HG02970 (cell line): ENCODE data around the gene AMN.
"Not testable (repeated sequence)": the region's sequence is repeated elsewhere in the genome, so short reads cannot be mapped to it uniquely, and the experiment has no call there.

Source experiments
- ATAC-seq: cut with Tn5 transposase; IDR thresholded peaks from one replicate; pipeline ENCODE4 v1.9.1; 2021; ENCODE audit warnings: mild to moderate bottlenecking, moderate library complexity, moderate number of reproducible peaks; ENCODE audit not compliant: unreplicated experiment, low FRiP score

Gene AMN

DNA sequence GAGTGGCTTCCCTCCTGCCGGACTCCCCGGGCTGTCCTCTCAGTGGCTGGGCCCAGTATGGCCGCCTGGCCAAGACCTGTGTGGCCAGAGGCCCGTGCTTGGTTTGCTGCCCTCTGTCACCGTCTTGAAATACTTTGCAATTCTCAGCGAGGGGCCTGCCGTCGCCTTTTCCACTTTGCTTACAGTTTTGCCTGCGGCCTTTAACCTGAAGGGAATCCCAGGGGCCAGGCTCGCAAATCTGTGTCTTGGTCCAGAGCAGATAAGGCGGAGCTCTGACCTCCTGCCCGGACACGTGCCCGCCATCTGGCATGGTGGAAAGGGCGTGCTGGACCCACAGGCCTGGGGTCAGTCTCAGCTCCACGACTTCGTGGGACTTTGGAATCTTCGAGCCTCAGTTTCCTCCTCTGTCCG lies 10.9 kb upstream of the AMN start:
- no peak for ATAC-seq

DNA sequence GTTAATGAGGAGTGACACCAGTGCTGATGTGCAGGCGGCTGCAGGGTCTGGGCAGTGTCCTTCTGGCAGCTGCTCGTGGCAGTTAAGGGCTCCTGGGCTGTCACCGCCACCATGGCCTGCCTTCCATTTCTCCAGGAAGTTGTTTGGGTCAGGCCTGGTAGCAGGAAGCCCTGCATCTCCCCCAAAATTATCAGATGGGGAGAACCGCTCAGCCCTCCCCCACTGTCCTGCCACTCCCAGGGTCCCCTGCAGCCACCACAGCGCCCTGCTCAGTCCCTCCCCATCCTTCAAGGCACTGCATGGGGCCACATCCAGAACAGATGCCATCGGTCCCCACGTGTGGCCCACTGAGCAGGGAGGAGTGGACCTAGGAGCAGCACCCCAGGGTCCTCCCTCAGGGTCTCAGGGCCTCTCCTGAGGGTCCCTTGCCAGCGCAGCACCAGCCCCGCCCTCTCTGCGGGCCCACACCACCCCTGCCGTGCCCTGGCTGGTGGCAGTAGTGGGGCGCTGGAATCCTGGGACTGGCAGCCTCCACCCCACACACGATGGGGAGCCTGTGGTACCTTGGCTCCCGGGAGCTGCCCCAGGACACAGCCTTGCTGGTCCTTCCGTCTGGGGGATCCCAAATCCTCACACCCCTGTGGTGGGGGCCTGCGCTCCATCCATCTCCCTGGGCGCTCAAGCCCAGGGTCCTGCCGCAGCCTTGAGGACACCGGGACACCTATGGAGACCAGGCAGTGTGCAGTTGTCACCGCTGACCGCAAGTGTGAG lies 10.3 kb upstream of the AMN start:
- ATAC-seq: no peak

DNA sequence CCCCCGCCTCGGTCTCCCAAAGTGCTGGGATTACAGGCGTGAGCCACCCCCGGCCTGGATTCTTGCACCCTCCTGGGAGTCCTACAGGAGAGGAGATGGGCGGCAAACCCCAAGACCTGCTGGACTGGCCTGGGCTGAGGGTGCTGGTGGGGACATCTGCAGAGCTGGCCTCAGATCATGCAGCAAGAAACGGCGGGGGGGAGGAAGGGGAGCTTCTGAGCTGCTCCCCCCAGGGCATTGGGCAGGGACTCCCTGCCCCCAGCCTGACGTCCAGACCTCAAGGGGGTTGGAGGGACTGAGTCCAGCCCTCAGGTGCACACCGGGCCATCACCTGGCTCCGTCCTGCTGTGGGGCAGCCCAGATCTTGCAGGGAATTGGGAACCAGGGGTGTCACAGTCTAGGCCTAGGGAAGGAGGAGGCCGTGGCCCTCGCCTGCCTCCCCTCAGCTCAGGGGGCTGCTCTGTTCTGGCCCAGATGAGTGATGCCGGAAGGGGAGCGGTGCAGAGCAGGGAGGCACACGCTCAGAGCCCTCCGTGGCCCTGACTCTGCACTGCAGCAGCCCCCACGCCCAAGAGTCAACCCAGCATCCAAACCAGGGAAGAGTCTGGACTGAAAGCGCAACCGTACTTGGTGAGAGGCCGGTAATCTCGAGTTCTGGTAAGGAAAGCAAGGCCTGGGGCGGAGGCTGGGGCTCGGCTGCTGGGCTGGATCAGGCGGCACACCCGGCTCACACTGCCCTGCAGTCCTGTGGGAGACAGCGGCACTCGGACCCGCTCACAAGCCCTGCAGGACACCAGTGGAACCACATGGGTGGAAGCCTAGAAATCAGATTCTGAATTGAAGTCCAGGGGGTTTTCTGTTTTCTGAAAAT lies 8.9 kb upstream of the AMN start:
- no peak for ATAC-seq

DNA sequence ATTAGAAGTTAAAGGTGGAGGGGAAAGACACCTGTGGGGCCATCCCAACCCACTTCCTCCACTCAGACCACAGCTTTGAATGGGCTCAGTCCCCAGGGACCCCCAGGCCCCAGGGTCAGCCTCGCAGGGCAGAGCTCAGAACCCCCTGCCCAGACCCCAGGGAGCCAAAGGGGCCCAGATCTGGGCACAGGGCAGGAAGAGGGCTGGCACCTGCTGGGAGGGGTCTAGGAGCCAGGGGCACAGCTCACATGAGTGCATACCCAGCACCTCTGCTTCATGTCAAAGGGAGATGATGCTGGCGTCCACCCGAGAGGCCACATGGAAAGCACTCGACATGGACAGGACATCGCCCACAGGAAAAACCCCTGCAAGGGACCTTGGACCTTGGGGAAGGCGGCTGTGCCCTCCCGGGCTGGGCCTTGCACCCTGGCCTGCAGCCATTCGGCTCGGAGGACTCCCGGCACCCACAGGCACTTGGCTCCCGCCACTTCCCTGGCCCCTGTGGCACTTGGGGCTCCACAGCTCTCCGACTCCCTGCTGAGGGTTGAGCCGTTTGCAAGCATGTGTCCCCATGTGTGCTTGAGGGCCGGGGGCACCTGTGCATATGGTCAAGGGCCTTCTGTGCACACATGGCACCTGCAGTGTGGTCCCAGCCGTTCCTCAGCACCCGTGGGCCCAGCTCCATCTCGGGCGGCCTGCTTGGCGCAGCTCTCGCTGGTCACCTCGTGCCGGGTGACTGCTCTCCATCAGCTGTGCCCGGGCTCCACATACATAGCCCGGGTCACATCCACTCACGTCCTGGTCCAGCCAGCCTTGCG lies 7.8 kb upstream of the AMN start:
- ATAC-seq: no peak

DNA sequence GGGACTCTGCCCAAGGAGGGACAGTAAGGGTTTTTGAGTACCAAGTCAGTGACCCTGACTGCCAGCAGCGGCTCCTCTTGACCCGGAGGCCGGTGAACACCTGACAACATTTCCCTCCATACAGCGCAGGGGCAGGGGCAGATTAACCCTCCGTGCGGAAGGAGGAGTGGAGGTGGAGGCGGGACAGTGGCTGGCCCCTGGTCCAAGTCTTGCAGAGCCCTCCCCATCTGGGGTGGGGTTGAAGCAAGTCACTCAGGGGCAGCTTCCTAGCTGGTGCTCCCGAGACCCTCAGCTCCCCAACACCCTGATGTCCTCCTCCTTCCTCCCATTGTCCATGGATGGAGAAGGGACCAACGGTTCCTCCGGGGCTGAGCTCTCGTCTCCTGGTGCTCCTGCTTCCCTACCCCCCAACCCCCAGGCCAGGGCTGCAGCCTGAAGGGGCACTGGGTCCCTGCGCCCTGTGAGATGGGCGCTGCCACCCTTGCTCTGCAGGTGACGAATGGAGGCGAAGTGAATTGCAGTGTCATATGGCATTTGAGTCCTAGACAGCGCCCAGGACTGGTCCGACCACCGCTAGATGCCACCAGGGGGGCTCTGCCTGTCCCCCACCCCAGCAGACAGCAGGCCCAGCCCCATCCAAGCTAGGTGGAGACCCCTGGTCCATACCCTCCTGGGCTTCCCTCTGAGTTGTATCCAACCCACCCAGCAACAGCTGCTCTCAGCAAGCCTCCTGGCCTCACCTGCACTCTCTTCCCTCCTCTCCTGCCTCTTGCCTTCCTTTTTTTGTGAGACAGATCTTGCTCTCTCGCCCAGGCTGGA lies 7.0 kb upstream of the AMN start:
- no peak for ATAC-seq

DNA sequence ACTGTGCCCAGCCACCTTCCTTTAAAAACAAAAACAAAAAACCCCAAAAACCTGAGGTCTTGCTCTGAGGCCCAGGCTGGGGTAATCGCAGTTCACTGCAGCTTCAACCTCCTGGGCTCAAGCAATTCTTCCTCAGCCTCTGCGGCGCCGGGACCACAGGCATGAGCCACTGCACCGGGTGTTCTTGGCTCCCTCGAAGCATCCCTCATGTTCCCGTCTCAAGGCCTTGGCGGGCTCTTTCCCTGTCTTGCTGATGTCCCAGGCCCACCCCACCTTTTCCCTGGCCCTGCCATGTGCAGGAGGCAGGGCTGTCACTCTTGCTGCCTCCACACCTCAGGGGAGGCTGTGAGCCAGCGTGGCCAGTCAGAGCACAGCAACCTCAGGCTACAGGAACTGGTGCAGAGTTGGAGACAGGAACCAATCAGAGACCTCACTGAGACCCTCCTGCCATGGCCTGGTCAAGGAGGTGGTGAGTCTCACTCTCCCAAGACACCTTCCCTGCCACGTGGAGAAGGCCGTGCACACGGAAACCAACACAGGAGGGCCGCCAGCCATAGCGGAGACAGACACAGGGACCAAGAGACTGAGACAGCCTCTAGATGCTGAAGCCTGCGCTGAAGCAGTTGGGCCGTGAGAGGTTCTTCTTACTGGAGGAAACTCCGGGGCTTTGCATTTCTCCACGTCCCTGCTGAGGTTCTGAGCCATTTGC lies 6.0 kb upstream of the AMN start:
- no peak for ATAC-seq

DNA sequence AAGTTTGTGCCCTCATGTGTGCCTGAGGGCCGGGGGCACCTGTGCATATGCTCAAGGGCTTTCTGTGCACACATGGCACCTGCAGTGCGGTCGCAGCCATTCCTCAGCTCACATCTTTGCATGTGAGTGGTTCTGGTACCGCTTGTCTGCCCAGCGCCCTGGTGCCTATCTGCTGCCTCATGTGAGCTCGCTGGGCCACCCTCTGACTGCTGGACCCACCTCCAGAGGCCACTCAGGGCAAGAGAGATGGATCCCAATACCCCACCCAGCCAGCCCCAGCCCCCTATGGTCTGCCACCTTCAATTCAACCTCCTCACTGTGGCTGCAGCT lies 5.4 kb upstream of the AMN start:
- no peak for ATAC-seq

DNA sequence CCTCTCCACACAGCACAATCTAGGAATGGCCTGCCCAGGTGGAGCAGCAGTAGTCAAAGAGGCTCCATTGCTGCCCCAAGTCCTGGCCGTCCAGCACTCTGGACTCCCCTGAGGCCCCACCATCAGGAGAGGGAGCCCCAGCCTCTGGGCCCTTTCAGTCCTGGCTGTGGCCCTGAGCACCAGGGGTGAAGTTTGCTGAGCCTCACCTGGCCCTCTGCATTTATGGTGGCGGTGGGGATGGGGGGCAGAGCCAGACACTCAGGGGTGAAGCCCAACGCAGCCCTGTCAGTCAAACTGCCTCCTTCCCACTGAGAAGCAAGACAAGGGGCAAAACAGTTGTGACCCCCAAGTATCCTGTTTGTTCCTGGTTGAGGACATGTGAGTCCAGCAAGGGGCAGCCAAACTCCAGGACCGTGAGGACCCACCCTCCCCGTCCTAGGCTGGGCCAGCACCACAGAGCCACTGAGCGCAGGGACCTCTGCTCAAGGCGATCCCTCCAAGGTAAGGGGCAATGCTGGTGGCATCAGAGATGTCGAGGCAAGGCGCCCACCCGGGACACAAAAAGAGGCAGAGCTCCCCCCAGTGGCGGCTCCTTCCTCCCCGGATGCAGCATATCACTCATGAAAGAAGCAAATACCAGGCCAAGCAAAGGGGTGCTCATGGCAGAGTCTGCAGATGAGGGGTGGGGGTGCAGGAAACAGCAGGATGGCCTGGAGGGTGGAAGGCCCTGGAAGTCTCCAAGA lies 4.8 kb upstream of the AMN start:
- no peak for ATAC-seq

DNA sequence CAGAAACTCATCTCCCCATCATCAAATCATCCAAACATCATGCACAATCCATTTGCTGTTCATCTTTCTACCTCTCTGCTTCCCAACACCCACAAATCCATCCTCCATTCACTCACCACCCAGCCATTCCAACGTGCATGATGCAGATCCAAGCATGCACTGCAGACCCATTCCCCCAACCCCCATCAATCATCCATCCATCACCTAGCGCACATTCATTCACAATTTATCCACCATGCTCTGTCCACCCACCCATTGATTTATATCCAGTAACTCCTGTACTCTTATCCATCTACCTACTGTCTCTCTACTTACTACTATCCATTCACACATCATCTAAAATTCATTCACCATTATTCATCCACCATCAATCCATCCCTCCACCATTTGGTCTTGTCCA lies 4.0 kb upstream of the AMN start:
- no peak for ATAC-seq

DNA sequence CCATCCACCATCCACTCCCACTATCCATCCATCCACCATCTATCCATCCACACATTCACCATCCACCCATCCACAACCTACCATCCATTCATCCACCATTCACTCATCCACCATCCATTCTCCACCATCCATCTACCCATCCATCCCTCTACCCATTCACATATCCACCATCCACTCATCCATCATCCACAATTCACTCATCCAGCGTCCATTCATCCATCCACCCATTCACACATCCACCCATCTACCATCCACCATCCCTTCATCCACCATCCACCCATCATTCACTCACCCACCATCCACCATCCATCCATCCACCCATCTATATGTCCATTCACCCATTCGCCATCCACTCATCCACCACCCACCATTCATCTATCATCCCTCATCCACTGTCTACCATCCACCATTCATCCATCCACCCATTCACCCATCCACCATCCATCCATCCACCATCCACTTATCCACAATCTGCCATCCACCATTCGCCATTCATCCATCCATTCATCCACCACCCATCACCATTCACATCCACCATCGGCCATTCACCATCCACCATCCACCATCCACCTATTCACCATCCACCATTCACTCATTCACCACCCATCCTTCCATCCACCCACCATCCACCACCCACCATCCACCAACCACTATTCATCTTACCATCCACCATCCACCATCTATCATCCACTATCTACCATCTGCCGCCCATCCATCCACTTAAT lies 2.0 kb upstream of the AMN start:
- no peak for ATAC-seq

DNA sequence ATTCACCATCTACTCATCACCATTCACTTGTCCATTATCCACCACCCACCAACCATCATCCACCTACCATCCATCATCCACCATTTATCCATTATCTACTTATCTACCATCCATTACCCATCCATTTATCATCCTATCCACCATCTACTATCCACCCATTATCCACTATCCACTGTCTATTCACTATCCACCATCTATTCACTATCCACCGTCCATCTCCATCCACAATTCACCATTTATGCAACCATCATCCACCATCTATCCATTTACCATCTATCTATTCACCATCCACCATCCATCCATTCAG lies 1.5 kb upstream of the AMN start:
- no peak for ATAC-seq

DNA sequence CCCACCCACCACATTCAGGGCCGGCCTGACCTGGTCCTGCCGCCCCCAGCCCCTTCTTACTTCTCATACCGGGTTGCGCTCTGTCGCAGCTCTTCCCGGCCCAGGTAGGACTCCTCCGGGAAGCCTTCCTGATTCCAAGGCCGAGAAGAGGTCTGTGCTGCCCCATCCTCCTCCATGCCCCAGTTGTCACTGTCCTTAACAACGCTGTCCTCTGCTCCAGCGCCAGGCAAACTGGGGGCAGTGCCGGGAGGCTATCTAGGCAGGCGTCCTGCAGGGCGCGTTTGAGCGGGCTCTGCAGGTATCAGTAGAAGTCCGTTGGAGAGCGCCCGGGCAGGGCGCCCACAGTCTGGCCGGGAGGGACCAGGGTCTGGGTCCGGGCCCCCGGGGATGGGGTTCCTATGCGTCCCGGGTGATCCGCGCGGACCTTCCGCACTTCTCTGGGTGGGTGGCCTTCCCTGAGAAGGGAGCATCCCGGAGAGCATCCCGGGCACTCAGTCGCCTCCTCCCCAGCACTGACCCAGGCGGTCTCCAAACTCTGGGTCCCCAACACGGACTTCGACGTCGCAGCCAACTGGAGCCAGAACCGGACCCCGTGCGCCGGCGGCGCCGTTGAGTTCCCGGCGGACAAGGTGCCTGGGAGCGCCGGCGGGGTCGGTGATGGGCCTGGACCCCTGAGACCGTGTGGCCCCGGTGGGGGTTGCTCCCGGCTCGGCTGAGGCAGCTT lies 900 bp downstream of the AMN start:
- ATAC-seq: no peak

DNA sequence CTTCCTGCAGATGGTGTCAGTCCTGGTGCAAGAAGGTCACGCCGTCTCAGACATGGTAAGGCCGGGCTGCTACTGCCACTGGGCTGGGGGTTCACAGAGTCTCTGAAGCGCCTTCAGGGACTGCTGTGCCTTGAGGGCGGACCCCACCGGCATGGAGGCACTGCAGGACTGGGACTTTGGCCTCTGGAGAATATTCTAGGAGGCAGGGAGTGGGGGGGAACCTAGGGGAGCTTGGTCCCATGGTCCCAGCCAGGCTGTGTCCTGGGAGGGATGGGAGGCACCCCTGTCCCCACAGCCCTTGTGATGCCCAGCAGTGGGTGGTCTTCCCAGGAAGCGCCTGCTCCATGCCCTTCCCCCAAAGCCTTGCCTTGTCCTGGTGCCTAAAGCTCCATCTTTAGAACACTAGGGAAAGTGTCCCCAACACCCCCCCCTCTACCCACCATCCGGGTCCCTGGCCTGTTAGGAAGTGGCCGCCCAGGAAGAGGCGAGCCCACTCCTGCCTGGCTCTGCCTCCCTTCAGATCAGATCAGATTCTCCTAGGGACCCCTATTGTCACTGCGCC lies 1.5 kb downstream of the AMN start:
- ATAC-seq: no peak

DNA sequence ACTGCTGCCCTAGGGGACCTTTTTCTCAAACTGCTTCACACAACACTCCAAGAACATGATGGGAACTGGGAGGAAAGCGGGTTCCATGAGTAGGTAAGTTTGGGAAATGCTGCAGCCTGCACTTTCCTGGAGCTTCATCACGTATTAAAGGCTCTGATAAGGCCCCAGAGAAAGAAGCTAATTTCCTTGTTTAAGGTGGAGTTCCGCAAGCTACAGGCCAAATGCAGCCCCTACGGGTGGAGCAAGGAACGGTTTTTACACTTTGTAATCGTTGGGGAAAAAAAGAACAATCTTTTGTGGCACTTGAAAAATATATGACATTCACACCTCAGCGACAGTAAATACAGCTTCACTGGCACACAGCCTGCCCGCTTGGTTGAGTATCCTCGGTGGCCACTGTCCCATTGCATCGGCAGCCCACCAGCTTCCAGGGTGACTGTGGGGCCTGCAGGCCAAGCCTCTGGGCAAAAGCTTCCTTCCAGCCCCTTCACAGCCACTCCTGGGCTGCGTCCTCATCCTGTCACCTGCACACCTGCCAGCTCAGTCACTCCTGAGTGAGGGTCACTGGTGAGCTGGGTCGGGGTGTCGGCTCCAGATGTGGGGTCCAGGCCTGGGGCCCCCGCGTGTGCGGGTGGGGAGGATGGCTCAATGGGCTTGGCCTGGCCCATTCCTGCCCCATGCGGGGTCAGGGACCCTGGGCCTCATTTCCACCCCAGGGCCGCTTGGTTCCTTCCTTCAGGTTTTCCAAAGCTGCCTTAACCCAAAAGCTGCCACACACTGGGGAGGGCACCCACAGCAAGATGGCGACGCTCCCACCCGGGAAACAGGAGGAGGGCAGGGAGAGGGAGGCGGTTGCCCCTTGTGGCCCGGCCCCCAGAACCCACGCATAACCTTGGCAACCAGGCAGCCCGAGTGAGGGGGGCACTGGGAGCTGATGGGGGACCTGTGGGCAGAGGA lies 2.4 kb downstream of the AMN start:
- ATAC-seq: no peak

DNA sequence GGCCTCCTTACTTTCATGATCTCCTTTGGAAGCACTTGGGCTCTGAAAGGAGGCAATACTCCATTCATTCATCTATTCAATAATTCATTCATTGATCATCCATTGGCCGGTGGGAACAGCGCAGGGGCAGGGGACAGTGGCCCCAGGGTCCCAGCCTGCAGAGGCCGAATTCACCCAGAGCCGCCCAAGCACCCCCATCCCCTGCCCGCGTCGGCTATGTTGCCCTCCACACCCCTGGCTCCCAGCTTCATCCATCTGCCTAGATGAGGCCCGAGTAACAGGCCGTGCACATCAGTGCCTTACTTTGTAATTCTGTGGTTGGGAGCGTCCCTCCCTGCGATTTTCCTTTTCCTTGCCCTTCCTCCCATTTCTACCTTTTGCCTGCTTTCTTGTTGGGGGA lies 3.2 kb downstream of the AMN start:
- ATAC-seq: no peak

DNA sequence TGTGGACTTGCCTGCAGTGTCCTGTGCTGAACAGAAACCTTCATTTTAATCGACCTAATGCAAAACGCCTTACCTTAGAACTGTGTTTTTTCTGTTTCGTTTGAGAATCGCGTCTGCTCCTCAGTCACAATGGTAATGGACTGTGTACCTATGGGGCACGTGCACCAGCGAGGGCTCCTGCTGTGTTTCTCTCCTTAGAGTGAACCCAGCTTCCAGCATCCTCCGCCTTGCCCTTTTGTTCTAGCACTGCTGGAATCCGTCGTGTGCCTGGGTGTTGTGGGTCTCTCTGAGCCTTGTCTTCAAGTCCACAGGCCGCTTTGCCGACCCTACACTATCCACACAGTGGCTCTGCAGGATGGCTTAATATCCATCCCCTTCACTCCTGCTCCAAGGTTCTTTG lies 3.6 kb downstream of the AMN start:
- ATAC-seq: no peak

DNA sequence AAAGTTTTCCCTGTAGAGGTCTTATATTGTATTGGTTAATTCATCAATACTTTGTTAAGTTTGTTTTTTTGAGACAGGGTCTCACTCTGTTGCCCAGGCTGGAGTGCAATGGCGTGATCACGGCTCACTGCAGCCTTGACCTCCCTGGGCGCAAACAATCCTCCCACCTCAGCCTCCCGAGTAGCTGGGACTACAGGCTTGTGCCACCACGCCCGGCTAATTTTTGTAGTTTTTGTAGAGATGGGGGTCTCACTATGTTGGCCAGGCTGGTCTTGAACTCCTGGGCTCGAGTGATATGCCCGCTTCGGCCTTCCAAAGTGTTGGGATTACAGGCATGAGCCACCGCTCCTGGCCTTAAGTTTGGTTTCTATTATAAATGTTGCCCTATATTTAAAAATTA lies 4.4 kb downstream of the AMN start:
- ATAC-seq: not testable (repeated sequence)
